ENCODE measurements around the gene TMEM266.

DNA sequence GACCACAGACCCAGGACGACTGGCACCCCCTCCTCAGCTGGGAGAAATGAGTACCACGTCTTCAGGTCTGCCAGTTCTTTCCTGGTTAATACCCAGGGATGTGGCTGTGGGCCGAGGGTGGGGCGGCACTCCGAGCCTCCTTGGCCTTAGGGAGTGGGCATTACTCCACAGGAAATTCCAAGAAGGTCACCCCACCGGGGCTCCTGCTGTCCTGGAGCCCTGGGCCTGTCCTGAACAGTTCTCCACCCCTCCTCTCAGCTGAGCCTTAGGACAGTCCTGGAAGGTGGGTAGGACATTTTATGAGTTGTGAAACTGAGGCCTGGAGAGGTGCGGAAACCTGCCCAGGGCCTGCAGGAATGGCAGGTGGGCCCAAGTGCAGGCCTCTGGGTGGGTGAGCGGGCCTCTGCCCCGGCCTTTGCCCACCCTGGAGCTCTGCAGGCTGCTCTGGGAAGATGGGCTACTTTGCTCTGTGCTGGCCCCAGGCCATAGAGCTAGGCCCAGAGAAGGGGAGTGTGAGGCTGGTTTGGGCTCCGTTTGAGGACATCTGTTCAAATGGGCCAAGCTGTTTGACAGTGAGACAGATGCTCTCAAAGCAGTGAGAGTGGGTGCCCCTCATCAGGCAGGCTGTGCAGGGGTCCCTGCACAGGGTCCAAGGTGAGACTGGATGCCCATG is 103.1 kb downstream of the TMEM266 start:
- TF ChIP-seq POLR2AphosphoS5 (IDR thresholded peaks at IDR 0.05; ENCODE audit: borderline replicate concordance, low read depth, low read length) (no peak), EZH2 (IDR thresholded peaks at IDR 0.05) (no peak), FOXP2 (optimal IDR thresholded peaks at IDR 0.05; ENCODE audit: control extremely low read depth, extremely low read length, insufficient read depth) (no peak)
